Stimulated activated CD4-positive, alpha-beta T cell treated with anti-CD3 and anti-CD28 coated beads, Interleukin-4, amount 100 ng/mL, for 24 hours (primary cell): ENCODE data around the gene RFX4.
"Not testable (repeated sequence)": the region's sequence is repeated elsewhere in the genome, so short reads cannot be mapped to it uniquely, and the experiment has no call there.

Experiments used
- DNase-seq: peaks from one replicate; pipeline ENCODE4 v3.0.0-alpha.2; 2020

The RFX4 gene

GRCh38 chr12:106647793-106648514, 65.2 kb downstream of the RFX4 start:
- no peak for DNase-seq

- DNase-seq: no peak
Observed at GRCh38 chr12:106648736-106649135, 65.9 kb downstream of the RFX4 start.

- DNase-seq: no peak
Observed at GRCh38 chr12:106651552-106651951, 68.7 kb downstream of the RFX4 start.

GRCh38 chr12:106652510-106653015, 69.8 kb downstream of the RFX4 start:
- DNase-seq: no peak

- no peak for DNase-seq
Observed at GRCh38 chr12:106655577-106655976, 72.8 kb downstream of the RFX4 start.

GRCh38 chr12:106657488-106657887, 74.7 kb downstream of the RFX4 start:
- DNase-seq: no peak

GRCh38 chr12:106663385-106663784, 80.6 kb downstream of the RFX4 start:
- no peak for DNase-seq

GRCh38 chr12:106669216-106669615, 86.4 kb downstream of the RFX4 start:
- no peak for DNase-seq

GRCh38 chr12:106670131-106670530, 87.3 kb downstream of the RFX4 start:
- DNase-seq: no peak

- no peak for DNase-seq
Observed at GRCh38 chr12:106671840-106672239, 89.0 kb downstream of the RFX4 start.

GRCh38 chr12:106672314-106673025, 89.7 kb downstream of the RFX4 start:
- no peak for DNase-seq

- no peak for DNase-seq
Observed at GRCh38 chr12:106673141-106673540, 90.3 kb downstream of the RFX4 start.

GRCh38 chr12:106675651-106676435, 93.0 kb downstream of the RFX4 start:
- DNase-seq: no peak

GRCh38 chr12:106679574-106679973, 96.8 kb downstream of the RFX4 start:
- no peak for DNase-seq

- DNase-seq: no peak
Observed at GRCh38 chr12:106680280-106680679, 97.5 kb downstream of the RFX4 start.

GRCh38 chr12:106681210-106681609, 98.4 kb downstream of the RFX4 start:
- DNase-seq: no peak

- no peak for DNase-seq
Observed at GRCh38 chr12:106682594-106683234, 99.9 kb downstream of the RFX4 start.

GRCh38 chr12:106684497-106684896, 101.7 kb downstream of the RFX4 start:
- no peak for DNase-seq

- no peak for DNase-seq
Observed at GRCh38 chr12:106685381-106685780, 102.6 kb downstream of the RFX4 start.

- DNase-seq: no peak
Observed at GRCh38 chr12:106687672-106688071, 104.9 kb downstream of the RFX4 start.

GRCh38 chr12:106690569-106691305, 107.9 kb downstream of the RFX4 start:
- DNase-seq: no peak

- DNase-seq: not testable (repeated sequence)
Observed at GRCh38 chr12:106692033-106692432, 109.2 kb downstream of the RFX4 start.
